GM18868 (cell line): ENCODE measurements around the gene FADS2.

Experiments used
- ATAC-seq: cut with Tn5 transposase; IDR thresholded peaks from one replicate; pipeline ENCODE4 v1.9.1; 2021; ENCODE audit warnings: mild to moderate bottlenecking, moderate library complexity; ENCODE audit not compliant: unreplicated experiment

FADS2 gene

GRCh38 chr11:61795459-61795858, 32.6 kb upstream of the FADS2 start:
- ATAC-seq: no peak

GRCh38 chr11:61795876-61796526, 32.1 kb upstream of the FADS2 start:
- no peak for ATAC-seq

GRCh38 chr11:61797263-61797944, 30.7 kb upstream of the FADS2 start:
- no peak for ATAC-seq

GRCh38 chr11:61799665-61800284, 28.3 kb upstream of the FADS2 start:
- no peak for ATAC-seq

GRCh38 chr11:61800331-61801281, 27.5 kb upstream of the FADS2 start:
- no peak for ATAC-seq

GRCh38 chr11:61802605-61803004, 25.5 kb upstream of the FADS2 start:
- ATAC-seq: no peak

GRCh38 chr11:61803889-61804647, 24.0 kb upstream of the FADS2 start:
- no peak for ATAC-seq

- no peak for ATAC-seq
Measured at GRCh38 chr11:61805146-61805545, 23.0 kb upstream of the FADS2 start.

- no peak for ATAC-seq
Measured at GRCh38 chr11:61806785-61807184, 21.3 kb upstream of the FADS2 start.

- no peak for ATAC-seq
Measured at GRCh38 chr11:61810671-61811175, 17.4 kb upstream of the FADS2 start.

- no peak for ATAC-seq
Measured at GRCh38 chr11:61811831-61812230, 16.3 kb upstream of the FADS2 start.

- no peak for ATAC-seq
Measured at GRCh38 chr11:61812736-61813411, 15.2 kb upstream of the FADS2 start.

GRCh38 chr11:61814247-61814957, 13.7 kb upstream of the FADS2 start:
- ATAC-seq: no peak

GRCh38 chr11:61814958-61815789, 12.9 kb upstream of the FADS2 start:
- ATAC-seq: peak; percentile 44

GRCh38 chr11:61815790-61816735, 12.0 kb upstream of the FADS2 start:
- peak; percentile 35 for ATAC-seq

GRCh38 chr11:61816736-61817455, 11.2 kb upstream of the FADS2 start, which contains the start of gene FADS1:
Gene FADS1 (minus strand): TSS chr11:61817003. CDS start chr11:61816929, 74 bp downstream.
- peak; percentile 62 for ATAC-seq
